ENCODE data around the gene TASP1.

TASP1 gene

GRCh38 chr20:13344671-13345070, 294.1 kb downstream of the TASP1 start:
- no peak for DNase-seq (ENCODE audit: low spot score)

- DNase-seq (ENCODE audit: low spot score) = no peak
Observed at GRCh38 chr20:13342469-13343242, 296.1 kb downstream of the TASP1 start.

GRCh38 chr20:13341737-13342393, 296.9 kb downstream of the TASP1 start:
- no peak for DNase-seq (ENCODE audit: low spot score)

- DNase-seq (ENCODE audit: low spot score) = no peak
Observed at GRCh38 chr20:13340088-13340487, 298.6 kb downstream of the TASP1 start.
